Measurements from ENCODE around the gene ADGRV1.

Gene ADGRV1

GRCh38 chr5:91114658-91115057 is 556.1 kb downstream of the ADGRV1 start:
- DNase-seq (ENCODE audit: low read depth) = no peak

GRCh38 chr5:91118354-91118753 is 559.8 kb downstream of the ADGRV1 start:
- H3K4me3 ChIP-seq (ENCODE audit: low read length) = no peak overlapping the region
- TF ChIP-seq CTCF (conservative IDR thresholded peaks at IDR 0.05; ENCODE audit: low read depth, low read length) = no peak
- no peak for DNase-seq (ENCODE audit: low read depth)

More at GRCh38 chr5:91114658-91115057, 556.1 kb downstream of the ADGRV1 start:
- TF ChIP-seq CTCF (conservative IDR thresholded peaks at IDR 0.05; ENCODE audit: low read depth, low read length) = no peak
- H3K4me3 ChIP-seq (ENCODE audit: low read length) = no peak overlapping the region

GRCh38 chr5:91118796-91119195 is 560.2 kb downstream of the ADGRV1 start:
- no peak for TF ChIP-seq CTCF (conservative IDR thresholded peaks at IDR 0.05; ENCODE audit: low read depth, low read length)
- DNase-seq (ENCODE audit: low read depth) = no peak
- no peak overlapping the region for H3K4me3 ChIP-seq (ENCODE audit: low read length)

- TF ChIP-seq CTCF (conservative IDR thresholded peaks at IDR 0.05; ENCODE audit: low read depth, low read length) = no peak
- no peak overlapping the region for H3K4me3 ChIP-seq (ENCODE audit: low read length)
- DNase-seq (ENCODE audit: low read depth) = no peak
Measured at GRCh38 chr5:91119217-91119616, 560.6 kb downstream of the ADGRV1 start.

- no peak for DNase-seq (ENCODE audit: low read depth)
- no peak overlapping the region for H3K4me3 ChIP-seq (ENCODE audit: low read length)
- TF ChIP-seq CTCF (conservative IDR thresholded peaks at IDR 0.05; ENCODE audit: low read depth, low read length) = no peak
Measured at GRCh38 chr5:91119981-91120850, 561.6 kb downstream of the ADGRV1 start.

GRCh38 chr5:91121347-91121993 is 562.9 kb downstream of the ADGRV1 start:
- H3K4me3 ChIP-seq (ENCODE audit: low read length) = no peak overlapping the region
- no peak for DNase-seq (ENCODE audit: low read depth)
- no peak for TF ChIP-seq CTCF (conservative IDR thresholded peaks at IDR 0.05; ENCODE audit: low read depth, low read length)

Data from retinal pigment epithelial cell (primary cell).